ENCODE data around the gene ERBB4.
A peak's percentile ranks its signal among the peaks of the same experiment; 100 is the strongest.

Gene ERBB4

DNA sequence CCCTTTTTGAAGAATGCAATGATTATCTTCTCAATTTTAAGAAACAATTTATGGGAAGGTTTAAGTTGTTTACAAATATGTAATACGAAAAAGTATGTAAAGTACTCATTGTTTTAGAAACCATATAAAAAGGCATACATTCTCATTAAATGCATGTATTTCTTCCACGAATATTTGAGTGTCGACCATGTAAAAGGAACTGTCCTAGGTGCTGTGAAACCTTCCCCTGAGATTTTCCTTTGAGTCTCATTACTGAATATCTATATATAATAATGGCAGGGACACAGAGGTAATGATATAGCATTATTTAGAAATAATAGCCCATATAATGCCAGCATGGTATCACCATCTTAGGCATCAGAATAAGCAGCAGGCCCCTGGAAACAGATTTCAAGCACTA lies 239.3 kb downstream of the ERBB4 start:
- DNase-seq (ENCODE audit: insufficient read length, low spot score) (no peak), FAIRE-seq (no peak)
- TF ChIP-seq POLR2A (IDR thresholded peaks at IDR 0.05; ENCODE audit: low read depth, low read length) = no peak

DNA sequence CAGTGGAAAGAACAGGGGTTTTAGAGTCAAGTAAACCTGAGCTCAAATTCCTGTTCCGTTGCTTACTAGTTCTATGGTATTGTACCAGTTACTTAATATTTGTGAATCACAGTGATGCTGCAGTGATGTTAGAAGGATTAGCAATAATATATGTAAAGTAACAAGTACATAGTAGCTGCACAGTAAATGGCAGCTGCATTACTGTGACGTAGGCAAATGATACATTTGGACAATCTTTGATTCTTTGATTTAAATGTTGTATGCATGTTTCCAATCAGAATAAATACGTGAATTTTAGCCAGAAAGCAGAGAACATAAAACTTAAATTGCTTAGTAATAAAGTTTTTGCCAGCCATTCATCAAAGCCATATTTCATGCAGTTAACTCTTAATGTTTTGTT lies 243.0 kb downstream of the ERBB4 start:
- FAIRE-seq (no peak), DNase-seq (ENCODE audit: insufficient read length, low spot score) (no peak)
- TF ChIP-seq POLR2A (IDR thresholded peaks at IDR 0.05; ENCODE audit: low read depth, low read length) = no peak

DNA sequence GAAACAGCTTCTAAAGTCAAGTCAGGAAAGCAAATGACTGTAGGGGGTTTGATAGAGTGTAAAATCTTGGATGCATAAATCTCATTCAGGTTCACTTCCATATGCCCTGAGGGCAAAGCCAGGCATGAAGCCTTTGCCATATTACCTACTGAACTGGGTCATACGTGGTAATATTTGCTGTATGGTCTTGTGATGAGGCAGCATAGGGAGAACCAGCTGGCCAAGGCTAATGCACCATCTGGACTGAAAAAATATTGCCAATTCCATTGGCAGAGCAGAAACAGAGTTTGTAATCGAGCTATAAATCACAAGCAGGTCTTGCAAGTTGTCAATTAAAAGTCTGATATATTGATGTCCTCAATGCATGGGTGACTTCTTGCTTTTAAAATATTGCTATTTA lies 243.8 kb downstream of the ERBB4 start:
- FAIRE-seq = peak; percentile 27
- TF ChIP-seq POLR2A (IDR thresholded peaks at IDR 0.05; ENCODE audit: low read depth, low read length) = no peak
- no peak for DNase-seq (ENCODE audit: insufficient read length, low spot score)

DNA sequence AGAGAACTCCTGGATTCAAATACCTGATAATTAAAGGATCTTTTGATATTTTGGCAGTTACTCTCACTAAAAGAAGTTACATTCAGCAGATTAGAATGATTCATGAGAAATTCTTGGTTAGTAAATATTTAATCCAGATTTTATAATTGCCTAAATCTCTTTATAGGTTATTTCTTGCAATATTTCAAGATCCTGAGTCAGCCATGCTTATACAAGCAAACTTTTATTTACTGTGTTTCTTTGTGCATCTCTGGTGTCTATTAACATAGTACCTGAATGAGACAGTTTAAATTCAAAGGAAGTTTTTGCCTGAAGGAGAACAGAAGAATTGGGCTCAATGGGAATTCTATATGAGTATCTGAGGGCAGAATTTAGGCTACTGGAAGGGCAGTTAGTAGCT lies 249.3 kb downstream of the ERBB4 start:
- no peak for TF ChIP-seq POLR2A (IDR thresholded peaks at IDR 0.05; ENCODE audit: low read depth, low read length)
- no peak for FAIRE-seq

DNA sequence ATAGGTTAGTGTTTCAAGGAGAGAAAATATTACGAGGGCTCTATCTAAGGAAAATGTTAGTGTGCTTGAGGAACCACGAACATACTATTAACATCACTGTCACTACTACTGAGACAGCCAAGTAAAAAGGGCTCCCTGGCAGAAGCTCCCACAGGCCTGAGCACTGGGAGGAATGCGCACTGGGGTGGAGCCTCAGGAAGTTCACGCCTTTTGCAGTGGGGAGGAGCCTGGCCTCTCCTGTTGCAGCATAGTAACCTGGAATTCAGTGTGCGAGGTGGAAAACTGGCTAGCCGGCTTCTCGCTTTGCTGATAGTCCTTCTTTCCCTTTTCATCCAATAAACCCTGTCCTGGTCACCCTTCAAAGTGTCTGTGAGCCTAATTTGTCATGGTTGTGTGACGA lies 250.3 kb downstream of the ERBB4 start:
- DNase-seq (ENCODE audit: insufficient read length, low spot score) = no peak
- TF ChIP-seq POLR2A (IDR thresholded peaks at IDR 0.05; ENCODE audit: low read depth, low read length) = no peak
- FAIRE-seq = no peak

More for the DNA sequence above, 249.3 kb downstream of the ERBB4 start:
- DNase-seq (ENCODE audit: insufficient read length, low spot score) = no peak

DNA sequence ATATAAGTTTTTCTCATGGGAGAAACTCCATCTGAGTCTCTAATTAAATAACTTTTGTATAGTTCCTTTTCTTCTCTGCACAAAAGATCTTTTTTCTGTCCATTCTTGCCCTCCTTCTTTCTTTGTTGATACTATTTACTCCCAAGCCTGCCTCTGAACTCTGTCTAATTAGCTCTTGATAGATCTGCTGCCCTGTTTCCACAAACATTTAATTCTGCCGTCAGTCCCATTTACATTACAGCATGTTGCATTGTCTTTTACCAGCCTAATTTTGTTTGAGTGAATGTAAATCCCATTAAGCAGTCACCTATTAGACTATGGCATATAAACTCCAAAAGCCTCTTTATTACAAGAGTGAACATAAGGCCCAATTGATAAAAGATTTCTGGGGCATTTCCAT lies 254.4 kb downstream of the ERBB4 start:
- FAIRE-seq = no peak
- TF ChIP-seq POLR2A (IDR thresholded peaks at IDR 0.05; ENCODE audit: low read depth, low read length) = no peak
- DNase-seq (ENCODE audit: insufficient read length, low spot score) = no peak

DNA sequence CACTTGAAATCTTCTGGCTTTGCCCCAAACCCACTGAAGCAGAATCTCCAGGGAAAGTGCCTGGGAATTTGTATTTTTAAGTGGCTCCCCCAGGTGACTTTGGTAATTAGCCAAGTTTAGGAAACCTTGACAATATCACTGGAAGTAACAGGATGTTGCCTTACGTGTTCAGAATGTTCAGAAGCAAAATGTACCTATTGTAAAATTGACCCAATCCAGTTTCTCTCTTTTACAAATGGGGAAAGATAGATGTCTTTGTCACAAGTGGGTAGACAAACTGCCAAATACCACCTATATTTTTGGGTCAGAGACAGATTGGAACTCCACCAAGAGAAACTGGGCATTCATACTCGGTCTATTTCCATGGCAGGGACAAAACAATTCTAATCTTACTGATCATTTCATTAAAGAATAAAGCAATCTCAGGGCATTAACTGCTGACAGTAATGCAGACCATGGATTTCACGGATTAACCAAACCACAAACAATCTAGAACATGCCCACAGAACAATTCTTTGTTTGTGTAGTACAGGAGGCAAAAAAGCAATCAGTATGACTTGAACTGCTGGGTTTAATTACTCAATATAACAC lies 255.8 kb downstream of the ERBB4 start:
- no peak for FAIRE-seq

DNA sequence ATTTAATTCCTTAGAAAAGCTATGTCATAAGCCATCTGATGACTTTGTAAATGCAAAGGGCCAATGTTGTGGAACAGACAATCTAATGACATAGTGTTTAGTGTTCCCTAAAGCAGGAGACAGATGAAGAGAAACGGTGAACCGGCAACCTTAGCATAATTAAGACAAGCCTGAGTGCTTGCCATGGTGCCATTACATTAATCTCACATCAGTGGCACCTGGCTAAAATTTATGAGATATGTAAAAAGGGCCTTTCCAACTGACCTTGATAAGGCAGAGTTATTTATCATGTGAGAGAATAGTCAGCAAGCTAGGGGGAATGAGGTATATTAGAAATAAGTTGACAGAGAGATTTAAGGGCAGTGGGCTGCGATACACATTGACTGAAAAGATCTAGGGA lies 261.8 kb downstream of the ERBB4 start:
- FAIRE-seq = no peak

More for the DNA sequence above, 255.8 kb downstream of the ERBB4 start:
- no peak for TF ChIP-seq POLR2A (IDR thresholded peaks at IDR 0.05; ENCODE audit: low read depth, low read length)
- no peak for DNase-seq (ENCODE audit: insufficient read length, low spot score)

DNA sequence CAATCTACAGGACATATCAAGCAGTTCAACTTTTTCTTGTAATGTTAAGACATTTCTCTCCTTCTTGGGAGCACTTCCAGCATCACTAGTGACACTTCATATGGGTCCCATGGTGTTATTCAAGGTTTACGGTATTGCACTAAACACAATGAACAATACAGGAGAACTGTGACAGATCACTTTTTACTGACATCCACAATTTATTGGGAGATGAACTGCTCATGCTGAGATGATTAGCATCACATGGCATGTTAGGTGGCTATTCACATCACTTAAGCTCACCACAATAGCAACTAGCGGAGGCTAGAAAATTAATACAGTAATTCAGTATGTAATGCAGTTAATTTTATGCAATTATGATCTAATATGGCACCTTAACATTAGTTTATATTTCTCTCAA lies 264.4 kb downstream of the ERBB4 start:
- no peak for TF ChIP-seq POLR2A (IDR thresholded peaks at IDR 0.05; ENCODE audit: low read depth, low read length)
- peak; percentile 27 for FAIRE-seq
- DNase-seq (ENCODE audit: insufficient read length, low spot score) = no peak

More for the DNA sequence above, 261.8 kb downstream of the ERBB4 start:
- DNase-seq (ENCODE audit: insufficient read length, low spot score) = no peak
- no peak for TF ChIP-seq POLR2A (IDR thresholded peaks at IDR 0.05; ENCODE audit: low read depth, low read length)

DNA sequence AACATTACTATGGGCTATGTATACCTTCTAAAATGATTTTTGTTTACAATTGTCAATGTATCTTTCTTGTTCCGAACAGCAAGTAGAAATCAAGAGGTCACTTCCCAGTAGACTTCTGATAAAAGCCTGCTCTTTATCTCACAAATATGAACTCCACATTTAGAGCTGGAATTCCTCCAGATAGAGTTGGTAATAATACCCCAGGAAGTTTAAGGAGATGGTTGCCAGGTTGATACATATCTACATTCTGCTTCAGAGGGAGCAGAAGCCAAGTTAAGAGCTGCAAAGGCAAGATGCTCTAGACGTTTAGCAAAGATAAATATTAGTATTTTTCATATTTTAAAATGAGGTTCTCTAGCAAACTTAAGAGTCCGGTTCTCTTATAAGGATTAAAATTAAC lies 267.0 kb downstream of the ERBB4 start:
- FAIRE-seq = no peak

DNA sequence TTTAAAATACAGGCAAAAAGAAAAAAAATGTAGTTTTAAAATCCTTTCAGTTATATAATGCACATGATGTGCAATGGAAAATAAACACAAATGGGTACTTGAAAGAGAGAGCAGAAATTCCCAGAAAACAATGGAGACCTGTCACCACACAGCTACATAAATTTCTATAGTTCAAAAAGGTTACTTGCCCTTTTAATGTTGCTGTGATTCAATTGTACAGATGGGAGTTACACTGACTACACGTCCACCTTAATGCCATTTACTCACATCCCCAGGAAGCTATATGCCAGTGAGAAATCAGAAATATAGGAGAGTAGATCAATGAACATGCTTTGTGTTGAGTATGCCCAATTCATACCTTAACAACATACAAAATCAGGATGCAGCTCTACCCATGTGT lies 269.6 kb downstream of the ERBB4 start:
- DNase-seq (ENCODE audit: insufficient read length, low spot score) (no peak), FAIRE-seq (peak; percentile 20)
- TF ChIP-seq POLR2A (IDR thresholded peaks at IDR 0.05; ENCODE audit: low read depth, low read length) = no peak

More for the DNA sequence above, 267.0 kb downstream of the ERBB4 start:
- DNase-seq (ENCODE audit: insufficient read length, low spot score) = no peak
- no peak for TF ChIP-seq POLR2A (IDR thresholded peaks at IDR 0.05; ENCODE audit: low read depth, low read length)

DNA sequence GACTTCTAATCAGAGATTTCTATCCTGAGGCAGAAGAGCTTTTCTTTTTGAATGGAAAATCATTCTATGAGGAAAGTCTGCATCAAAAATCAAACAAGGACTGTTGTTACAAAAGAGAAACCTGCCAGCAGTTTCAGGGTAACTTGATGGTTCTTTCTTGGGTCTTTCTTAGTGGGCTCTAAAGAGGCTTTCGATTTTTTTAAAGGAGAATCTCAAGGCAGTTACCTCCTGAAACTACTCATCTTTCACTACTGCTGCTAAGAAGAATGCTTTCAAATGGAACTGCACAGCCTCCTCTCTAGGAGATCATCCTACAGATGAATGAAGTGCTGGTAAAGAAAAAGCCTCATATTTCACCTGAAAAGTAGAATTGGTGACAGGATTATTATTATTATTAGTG lies 272.3 kb downstream of the ERBB4 start:
- FAIRE-seq = no peak
- no peak for DNase-seq (ENCODE audit: insufficient read length, low spot score)
- no peak for TF ChIP-seq POLR2A (IDR thresholded peaks at IDR 0.05; ENCODE audit: low read depth, low read length)

DNA sequence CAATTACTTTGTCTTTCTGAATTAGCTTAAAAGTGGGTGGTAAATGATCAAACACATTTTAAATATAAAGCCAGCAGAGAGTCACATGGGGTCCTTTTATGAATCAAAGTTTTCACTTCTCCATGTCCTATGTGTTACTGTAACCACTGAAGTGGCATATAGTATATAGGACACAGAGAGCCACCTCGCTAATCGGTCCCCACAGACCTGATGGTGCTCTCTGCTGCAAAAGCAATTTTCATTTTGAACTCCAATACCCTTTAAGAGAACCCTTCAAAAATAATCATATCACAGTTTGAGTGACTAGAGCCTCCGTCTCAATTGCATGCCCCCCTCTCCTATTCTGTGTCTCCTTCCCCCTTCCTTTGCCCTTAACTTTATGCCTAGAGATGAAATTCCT lies 272.8 kb downstream of the ERBB4 start:
- TF ChIP-seq POLR2A (IDR thresholded peaks at IDR 0.05; ENCODE audit: low read depth, low read length) = no peak
- no peak for DNase-seq (ENCODE audit: insufficient read length, low spot score)
- no peak for FAIRE-seq

DNA sequence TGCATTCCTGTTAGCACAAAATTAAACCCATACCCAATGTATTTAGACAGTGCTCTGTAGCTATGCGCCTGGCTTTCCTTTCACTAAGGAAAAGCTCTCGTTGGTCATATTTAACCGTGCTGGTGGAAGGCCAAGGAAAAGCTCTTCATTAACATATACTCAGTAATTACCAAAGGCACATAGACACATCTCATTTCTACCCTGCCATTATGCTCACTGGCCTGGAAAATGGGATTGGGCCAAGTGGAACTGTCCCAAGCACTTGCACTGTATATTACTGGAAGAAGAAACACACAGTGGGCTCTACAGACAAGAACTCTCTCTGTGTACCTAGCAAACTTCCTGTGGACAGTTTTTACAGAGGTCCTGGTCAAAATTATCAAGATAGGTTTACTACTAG lies 274.4 kb downstream of the ERBB4 start:
- FAIRE-seq = no peak
- TF ChIP-seq POLR2A (IDR thresholded peaks at IDR 0.05; ENCODE audit: low read depth, low read length) = no peak
- no peak for DNase-seq (ENCODE audit: insufficient read length, low spot score)

DNA sequence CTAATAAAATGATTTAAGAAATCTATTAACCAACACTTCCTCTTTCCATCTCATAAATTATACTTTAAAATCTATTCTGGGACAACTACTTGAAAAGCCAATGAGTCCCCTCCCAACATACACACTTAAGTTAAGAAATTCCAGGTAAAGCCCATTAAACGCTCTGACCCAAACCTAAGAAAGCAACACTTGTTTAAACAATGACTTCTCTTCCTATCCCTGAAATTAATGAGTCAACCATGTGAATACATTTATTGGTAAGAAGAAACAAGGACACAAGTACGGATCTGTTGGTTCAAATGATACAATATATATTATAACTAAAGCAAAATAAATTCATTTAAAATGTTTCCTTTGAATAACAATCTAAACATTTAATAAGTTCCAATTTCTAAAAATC lies 279.4 kb downstream of the ERBB4 start:
- FAIRE-seq (no peak), DNase-seq (ENCODE audit: insufficient read length, low spot score) (no peak)
- TF ChIP-seq POLR2A (IDR thresholded peaks at IDR 0.05; ENCODE audit: low read depth, low read length) = no peak

DNA sequence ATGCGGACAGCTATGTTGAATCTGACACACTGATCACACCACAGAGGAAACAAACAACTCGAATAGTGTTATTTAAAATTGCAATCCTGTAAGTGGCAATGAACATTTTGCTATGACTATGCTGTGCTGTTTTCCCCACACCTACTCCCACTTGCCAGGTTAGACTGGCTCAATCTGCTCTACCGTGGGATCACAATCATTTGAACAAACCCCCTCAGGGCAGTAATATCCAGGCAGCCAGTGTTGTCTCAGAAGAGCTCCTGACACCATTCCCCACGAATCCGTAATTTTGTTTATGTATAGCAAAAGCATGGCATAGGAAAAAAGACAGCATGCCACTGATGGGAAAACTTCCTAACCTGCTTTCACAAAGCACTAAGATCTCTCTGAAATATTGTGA lies 284.3 kb downstream of the ERBB4 start:
- TF ChIP-seq POLR2A (IDR thresholded peaks at IDR 0.05; ENCODE audit: low read depth, low read length) = no peak
- no peak for FAIRE-seq
- DNase-seq (ENCODE audit: insufficient read length, low spot score) = no peak

Data from H54 (cell line).